HEK293 (cell line): ENCODE results near the gene LRRC72.

ENCODE experiments used
- HOXA7 ChIP-seq: sonication (generic); formaldehyde crosslinking; IDR thresholded peaks from 2 replicates; pipeline ENCODE4 v1.8.1; 2022; ENCODE audit warnings: missing genetic modification reagents, borderline replicate concordance
- MYNN ChIP-seq: fragments of 450-650 bp; formaldehyde crosslinking; IDR thresholded peaks from 2 replicates; pipeline ENCODE4 v1.5.1; 2016; ENCODE audit warnings: missing biosample characterization, missing genetic modification characterization, borderline replicate concordance
- ZBTB7A ChIP-seq: fragments of 450-650 bp; formaldehyde crosslinking; IDR thresholded peaks from 2 replicates; pipeline ENCODE4 v1.5.1; 2016; ENCODE audit warnings: low read depth, missing biosample characterization, missing genetic modification characterization
- ZNF157 ChIP-seq: fragments of 450-650 bp; formaldehyde crosslinking; IDR thresholded peaks from 2 replicates; pipeline ENCODE4 v1.5.1; 2016; ENCODE audit warnings: missing biosample characterization, missing genetic modification characterization
- ZNF37A ChIP-seq: fragments of 450-650 bp; IDR thresholded peaks from 2 replicates; pipeline ENCODE4 v1.5.1; 2018; ENCODE audit warnings: missing biosample characterization, missing genetic modification characterization
- ZNF426 ChIP-seq: fragments of 450-650 bp; formaldehyde crosslinking; IDR thresholded peaks from 2 replicates; pipeline ENCODE4 v1.5.1; 2017; ENCODE audit warnings: missing biosample characterization, missing genetic modification characterization, mild to moderate bottlenecking, inconsistent platforms, moderate library complexity
- ZNF610 ChIP-seq: fragments of 450-650 bp; formaldehyde crosslinking; IDR thresholded peaks from 2 replicates; pipeline ENCODE4 v1.5.1; 2016; ENCODE audit warnings: missing biosample characterization, missing genetic modification characterization, borderline replicate concordance
- ZNF660 ChIP-seq: fragments of 450-650 bp; IDR thresholded peaks from 2 replicates; pipeline ENCODE4 v1.5.1; 2018; ENCODE audit warnings: missing biosample characterization, mild to moderate bottlenecking, missing genetic modification characterization
- ZNF670 ChIP-seq: fragments of 450-650 bp; formaldehyde crosslinking; IDR thresholded peaks from 2 replicates; pipeline ENCODE4 v1.5.1; 2016; ENCODE audit warnings: missing biosample characterization, missing genetic modification characterization, low read depth
- ZNF837 ChIP-seq: fragments of 450-650 bp; formaldehyde crosslinking; IDR thresholded peaks from 2 replicates; pipeline ENCODE4 v1.5.1; 2016; ENCODE audit warnings: missing biosample characterization, missing genetic modification characterization
- TF ChIP-seq, protein P1 (sequence below): fragments of 450-650 bp; formaldehyde crosslinking; IDR thresholded peaks from 2 replicates; pipeline ENCODE4 v1.5.1; 2016; ENCODE audit warnings: missing biosample characterization, missing genetic modification characterization
- TF ChIP-seq, protein P2 (sequence below): fragments of 450-650 bp; formaldehyde crosslinking; IDR thresholded peaks from 2 replicates; pipeline ENCODE4 v1.5.1; 2016; ENCODE audit warnings: missing biosample characterization, missing genetic modification characterization
- TF ChIP-seq, protein P3 (sequence below): fragments of 450-650 bp; formaldehyde crosslinking; IDR thresholded peaks from 2 replicates; pipeline ENCODE4 v1.5.1; 2016; ENCODE audit warnings: missing biosample characterization, missing genetic modification characterization
- TF ChIP-seq, protein P4 (sequence below): fragments of 450-650 bp; formaldehyde crosslinking; IDR thresholded peaks from 2 replicates; pipeline ENCODE4 v1.5.1; 2016; ENCODE audit warnings: missing biosample characterization, missing genetic modification characterization

DNA sequence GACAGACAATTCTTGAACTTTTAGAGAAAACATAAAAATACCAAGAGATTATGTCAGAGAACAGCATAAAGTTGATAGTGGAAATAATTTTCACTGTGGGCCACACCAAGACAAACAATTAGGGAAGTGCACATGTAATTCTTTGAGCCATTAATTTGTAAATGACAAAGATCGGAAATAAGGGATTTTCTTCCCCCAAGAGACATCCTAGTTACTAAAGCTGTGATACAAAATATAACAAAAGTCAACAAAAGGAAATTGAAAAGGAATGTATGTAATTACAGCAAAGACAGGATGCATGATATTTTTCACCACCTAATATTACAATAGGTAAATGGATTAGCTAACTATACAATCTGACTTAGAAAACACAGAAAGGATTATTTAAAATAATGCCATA, 12.4 kb upstream of the LRRC72 start:
- TF ChIP-seq ZNF660 = no peak
- TF ChIP-seq MYNN (tag by site-specific recombination) = no peak
- no peak for TF ChIP-seq ZNF670 (tag by site-specific recombination)
- no peak for TF ChIP-seq ZBTB7A (tag by site-specific recombination)
- no peak for TF ChIP-seq ZNF37A (tag by site-specific recombination)
- TF ChIP-seq, protein P1, sequence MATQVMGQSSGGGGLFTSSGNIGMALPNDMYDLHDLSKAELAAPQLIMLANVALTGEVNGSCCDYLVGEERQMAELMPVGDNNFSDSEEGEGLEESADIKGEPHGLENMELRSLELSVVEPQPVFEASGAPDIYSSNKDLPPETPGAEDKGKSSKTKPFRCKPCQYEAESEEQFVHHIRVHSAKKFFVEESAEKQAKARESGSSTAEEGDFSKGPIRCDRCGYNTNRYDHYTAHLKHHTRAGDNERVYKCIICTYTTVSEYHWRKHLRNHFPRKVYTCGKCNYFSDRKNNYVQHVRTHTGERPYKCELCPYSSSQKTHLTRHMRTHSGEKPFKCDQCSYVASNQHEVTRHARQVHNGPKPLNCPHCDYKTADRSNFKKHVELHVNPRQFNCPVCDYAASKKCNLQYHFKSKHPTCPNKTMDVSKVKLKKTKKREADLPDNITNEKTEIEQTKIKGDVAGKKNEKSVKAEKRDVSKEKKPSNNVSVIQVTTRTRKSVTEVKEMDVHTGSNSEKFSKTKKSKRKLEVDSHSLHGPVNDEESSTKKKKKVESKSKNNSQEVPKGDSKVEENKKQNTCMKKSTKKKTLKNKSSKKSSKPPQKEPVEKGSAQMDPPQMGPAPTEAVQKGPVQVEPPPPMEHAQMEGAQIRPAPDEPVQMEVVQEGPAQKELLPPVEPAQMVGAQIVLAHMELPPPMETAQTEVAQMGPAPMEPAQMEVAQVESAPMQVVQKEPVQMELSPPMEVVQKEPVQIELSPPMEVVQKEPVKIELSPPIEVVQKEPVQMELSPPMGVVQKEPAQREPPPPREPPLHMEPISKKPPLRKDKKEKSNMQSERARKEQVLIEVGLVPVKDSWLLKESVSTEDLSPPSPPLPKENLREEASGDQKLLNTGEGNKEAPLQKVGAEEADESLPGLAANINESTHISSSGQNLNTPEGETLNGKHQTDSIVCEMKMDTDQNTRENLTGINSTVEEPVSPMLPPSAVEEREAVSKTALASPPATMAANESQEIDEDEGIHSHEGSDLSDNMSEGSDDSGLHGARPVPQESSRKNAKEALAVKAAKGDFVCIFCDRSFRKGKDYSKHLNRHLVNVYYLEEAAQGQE (tag by site-specific recombination) = no peak
- TF ChIP-seq, protein P2, sequence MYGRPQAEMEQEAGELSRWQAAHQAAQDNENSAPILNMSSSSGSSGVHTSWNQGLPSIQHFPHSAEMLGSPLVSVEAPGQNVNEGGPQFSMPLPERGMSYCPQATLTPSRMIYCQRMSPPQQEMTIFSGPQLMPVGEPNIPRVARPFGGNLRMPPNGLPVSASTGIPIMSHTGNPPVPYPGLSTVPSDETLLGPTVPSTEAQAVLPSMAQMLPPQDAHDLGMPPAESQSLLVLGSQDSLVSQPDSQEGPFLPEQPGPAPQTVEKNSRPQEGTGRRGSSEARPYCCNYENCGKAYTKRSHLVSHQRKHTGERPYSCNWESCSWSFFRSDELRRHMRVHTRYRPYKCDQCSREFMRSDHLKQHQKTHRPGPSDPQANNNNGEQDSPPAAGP (tag by site-specific recombination) = no peak
- TF ChIP-seq ZNF157 (tag by site-specific recombination) = no peak
- TF ChIP-seq, protein P3, sequence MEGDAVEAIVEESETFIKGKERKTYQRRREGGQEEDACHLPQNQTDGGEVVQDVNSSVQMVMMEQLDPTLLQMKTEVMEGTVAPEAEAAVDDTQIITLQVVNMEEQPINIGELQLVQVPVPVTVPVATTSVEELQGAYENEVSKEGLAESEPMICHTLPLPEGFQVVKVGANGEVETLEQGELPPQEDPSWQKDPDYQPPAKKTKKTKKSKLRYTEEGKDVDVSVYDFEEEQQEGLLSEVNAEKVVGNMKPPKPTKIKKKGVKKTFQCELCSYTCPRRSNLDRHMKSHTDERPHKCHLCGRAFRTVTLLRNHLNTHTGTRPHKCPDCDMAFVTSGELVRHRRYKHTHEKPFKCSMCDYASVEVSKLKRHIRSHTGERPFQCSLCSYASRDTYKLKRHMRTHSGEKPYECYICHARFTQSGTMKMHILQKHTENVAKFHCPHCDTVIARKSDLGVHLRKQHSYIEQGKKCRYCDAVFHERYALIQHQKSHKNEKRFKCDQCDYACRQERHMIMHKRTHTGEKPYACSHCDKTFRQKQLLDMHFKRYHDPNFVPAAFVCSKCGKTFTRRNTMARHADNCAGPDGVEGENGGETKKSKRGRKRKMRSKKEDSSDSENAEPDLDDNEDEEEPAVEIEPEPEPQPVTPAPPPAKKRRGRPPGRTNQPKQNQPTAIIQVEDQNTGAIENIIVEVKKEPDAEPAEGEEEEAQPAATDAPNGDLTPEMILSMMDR = no peak
- TF ChIP-seq HOXA7 (CRISPR knock-in tag) = no peak
- TF ChIP-seq, protein P4, sequence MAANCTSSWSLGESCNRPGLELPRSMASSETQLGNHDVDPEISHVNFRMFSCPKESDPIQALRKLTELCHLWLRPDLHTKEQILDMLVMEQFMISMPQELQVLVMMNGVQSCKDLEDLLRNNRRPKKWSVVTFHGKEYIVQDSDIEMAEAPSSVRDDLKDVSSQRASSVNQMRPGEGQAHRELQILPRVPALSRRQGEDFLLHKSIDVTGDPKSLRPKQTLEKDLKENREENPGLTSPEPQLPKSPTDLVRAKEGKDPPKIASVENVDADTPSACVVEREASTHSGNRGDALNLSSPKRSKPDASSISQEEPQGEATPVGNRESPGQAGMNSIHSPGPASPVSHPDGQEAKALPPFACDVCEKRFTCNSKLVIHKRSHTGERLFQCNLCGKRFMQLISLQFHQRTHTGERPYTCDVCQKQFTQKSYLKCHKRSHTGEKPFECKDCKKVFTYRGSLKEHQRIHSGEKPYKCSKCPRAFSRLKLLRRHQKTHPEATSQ (tag by site-specific recombination) = no peak
- TF ChIP-seq ZNF426 (tag by site-specific recombination) = no peak
- TF ChIP-seq ZNF610 = no peak
- TF ChIP-seq ZNF837 (tag by site-specific recombination) = no peak
